ENCODE data around the gene PDE8B. TPM values are rescaled to one million over a fixed set of nuclear protein-coding genes. Genes with fewer than 3 reads are reported as not detected.
A peak's percentile ranks its signal among the peaks of the same experiment; 100 is the strongest.

The PDE8B gene
- total RNA-seq, 1 donor from 2014 or later: 5.3 TPM

- DNase-seq: no peak
Measured at GRCh38 chr5:77230727-77231470, 20.4 kb downstream of the PDE8B start.

DNA sequence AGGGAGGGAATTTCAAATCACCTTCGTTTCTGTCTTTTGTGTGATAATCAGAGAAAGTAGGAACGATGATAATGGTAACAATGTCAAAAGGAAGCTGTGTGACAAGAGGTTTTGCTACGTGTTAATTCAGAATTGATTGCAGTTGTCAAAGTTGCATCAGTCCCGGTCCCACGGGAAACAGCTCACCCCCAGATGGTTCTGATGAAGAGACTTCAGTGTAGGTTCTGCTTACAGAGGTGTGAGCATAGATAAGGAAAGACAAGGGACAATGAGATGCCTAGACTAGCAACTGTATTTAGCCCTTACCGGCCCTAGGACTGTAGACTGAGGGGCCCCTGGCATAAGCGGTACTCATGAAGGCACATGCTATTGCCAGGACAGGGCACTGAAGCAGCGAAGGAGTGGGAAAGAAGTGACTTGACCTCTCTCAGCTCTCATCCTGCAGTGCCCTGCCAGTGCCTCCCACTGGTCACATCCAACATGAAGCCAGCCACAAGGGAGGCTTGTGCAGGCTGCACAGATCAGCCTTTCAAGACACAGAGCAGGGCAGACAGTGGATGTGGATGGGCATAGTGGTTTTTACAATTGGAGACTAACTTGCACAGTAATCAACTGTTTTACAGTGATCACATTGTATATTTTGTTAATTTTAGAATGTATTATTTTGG lies 21.1 kb downstream of the PDE8B start:
- no peak for DNase-seq

DNA sequence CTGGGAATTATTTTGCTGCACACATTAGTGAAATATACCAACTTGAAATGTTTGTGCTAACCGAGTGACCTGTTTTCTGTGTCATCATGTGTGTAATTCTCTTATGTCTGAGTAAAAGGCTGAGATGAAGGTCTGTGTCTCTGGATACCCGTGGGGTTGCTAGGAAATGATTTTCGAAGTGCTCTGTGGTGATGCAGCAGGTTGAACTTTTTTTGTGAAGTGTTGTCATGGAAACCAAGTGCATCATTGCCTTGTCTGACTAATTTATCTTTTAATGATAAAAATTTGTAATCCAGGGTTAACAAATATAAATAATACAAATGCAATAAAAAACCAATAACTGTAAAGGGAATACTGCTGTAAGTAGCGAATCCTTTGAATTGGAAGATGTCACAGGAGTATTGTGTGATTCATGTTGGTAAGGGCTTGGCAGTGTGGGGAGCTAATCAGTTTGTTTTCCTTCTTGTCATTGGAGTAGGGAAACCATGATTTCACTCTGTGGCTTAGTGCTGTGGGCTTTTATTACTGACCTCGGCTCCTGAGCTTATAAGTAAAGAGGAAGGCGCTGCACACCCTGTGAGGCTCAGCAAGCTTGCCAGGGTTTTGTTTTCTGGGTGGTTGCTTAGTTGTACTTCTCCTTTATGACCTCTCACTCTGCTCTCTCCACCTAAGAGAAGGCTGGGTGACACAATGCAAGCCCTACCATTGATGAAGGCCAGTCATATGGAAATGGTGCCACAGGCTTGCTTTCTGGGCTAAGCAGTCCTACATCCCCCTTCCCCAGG lies 22.3 kb downstream of the PDE8B start:
- DNase-seq: no peak

DNA sequence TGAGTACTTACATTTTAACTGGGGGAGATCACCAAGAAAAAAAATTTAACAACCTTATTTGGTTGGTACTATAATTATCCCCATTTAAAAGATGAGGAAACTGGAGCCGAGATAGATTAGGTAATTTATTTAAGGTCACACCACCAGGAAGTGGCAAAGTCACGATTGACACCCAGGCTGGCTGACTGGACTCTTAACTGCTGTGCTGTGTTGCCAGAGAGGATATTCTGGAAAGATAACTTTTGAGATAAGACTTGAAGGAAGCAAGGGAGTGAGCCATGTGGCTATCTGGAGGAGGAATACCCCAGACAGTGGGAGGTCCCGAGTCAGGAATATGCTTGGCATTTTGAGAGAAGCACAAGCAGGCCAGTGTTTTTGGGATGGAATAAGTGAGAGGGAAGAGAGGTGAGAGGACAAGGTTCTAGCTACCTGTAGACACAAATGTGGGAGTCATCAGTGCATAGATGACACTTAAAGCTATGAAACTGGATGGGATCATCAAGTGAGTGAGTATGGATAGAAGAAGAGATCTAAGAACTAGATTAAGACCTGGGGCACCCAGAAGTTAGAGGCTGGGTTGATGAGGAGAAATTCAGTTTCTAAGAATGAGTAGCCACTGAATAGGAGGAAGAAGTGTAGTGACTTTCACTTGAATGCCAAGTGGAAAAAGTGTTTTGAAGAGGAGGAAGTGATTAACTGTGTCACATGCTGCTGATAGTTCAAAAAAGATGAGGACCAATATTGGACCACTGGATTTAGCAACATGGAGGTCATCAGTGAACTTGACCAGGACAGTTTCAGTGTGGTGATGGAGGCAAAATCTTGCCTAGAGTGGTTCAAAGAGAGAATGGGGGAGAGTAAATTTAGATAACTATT lies 25.6 kb downstream of the PDE8B start:
- DNase-seq: no peak

DNA sequence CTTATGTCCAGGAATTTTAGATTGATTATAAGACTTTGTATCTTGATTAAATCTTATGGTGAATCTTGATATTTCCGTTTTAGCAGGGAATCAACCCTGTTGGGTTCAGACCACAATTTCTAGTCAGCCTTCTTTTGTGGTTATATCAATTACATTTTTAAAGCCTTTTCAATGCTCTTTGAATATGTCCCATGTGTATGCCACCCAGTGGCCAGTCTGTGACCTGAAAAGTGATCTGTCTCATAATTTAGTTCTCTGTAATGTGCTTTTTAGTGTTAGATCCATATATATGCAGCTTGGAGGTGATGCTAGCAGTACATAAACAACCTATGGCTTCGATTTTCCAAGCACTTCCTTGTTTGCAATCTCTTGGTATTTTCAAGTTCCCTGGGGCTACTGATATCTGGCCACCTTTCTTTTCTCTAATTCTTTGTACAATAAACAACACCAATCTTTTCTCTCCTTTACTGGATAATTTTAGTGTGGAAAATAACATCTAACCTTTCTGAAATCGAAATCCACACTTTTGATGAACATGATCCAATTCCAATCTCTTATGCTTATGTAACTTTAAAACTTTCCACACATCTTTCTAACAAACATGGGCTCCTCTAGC lies 28.8 kb downstream of the PDE8B start:
- DNase-seq: no peak

DNA sequence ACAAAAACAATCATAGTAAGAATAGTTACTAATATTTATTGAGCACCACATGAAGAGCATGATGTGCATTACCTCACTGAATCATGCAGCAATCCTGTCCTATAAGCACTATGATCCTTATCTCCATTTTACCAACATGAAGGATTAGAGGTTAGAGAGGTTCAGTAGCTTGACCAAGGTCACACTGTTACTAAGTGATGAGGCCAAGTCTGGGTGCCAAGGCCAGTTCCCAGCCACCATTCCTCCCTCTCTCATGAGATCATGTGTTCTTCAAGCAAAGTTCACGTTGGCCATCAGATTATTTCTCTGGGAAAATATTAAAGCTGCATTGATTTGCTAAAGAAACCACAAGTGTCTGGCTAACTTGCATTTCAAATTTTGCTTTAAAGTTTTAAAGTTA lies 31.0 kb downstream of the PDE8B start:
- DNase-seq: no peak

GRCh38 chr5:77249475-77249874 lies 39.0 kb downstream of the PDE8B start:
- DNase-seq: no peak

- no peak for DNase-seq
Measured at GRCh38 chr5:77250021-77250420, 39.5 kb downstream of the PDE8B start.

GRCh38 chr5:77251921-77252320 lies 41.4 kb downstream of the PDE8B start:
- no peak for DNase-seq

DNA sequence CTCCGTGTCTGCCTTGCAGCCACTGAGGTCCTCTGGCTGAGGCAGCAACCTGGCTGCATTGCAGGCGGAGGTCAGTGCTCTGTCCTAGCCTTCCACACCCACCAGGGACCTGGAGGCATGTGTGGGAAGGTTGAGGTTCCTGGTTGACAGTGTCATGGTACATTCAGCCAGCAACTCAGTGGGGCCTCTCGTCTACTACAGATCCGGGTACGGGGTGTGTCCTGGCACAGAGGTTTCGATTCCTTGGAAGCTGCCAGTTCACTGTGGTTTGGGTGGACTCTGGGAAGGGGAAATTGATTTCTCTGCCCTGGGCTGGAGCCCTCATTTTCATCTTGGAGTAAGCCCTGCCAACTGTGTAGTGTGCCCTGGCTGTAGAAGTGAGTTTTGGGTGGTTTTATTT lies 45.1 kb downstream of the PDE8B start:
- DNase-seq: no peak

GRCh38 chr5:77256406-77256805 lies 45.9 kb downstream of the PDE8B start:
- no peak for DNase-seq

- no peak for DNase-seq
Measured at GRCh38 chr5:77258652-77259051, 48.2 kb downstream of the PDE8B start.

DNA sequence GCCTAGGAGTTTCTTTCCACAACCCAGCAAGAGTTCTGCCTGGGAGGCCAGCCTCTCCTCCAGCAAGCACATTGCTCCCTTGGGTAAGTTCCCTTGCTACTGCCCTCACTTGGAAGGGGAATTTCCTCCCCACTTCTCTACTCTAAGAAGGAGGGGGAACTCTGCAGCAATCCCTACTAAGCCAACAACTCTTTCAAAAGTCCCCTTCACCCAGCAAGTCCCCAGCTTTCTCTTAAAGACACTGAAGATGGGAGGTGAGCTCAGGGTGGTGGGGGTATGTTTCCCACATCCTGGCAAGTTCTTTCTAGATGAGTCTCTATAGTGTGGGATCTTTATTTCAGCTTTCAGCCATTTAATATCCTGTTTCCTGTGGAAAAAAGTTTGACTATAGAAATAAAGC lies 49.0 kb downstream of the PDE8B start:
- no peak for DNase-seq

DNA sequence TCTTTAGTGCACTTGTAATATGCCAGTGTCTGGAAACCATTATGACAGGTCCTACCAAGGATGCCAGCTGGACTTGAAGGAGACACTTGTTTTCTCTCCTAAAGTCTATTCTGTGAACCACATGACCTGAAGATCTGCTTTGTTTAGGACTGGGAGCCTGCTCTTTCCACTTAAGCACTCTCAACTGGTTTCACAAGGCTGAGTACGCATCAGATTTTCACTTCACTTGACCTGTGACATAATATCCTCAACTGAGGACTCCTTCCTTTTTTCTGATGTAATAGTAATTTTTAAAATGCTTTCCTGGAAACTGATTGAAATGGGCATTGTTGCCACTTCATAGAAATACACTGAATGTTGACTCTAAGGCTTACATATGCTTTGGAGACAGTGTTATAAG lies 52.2 kb downstream of the PDE8B start:
- no peak for DNase-seq

DNA sequence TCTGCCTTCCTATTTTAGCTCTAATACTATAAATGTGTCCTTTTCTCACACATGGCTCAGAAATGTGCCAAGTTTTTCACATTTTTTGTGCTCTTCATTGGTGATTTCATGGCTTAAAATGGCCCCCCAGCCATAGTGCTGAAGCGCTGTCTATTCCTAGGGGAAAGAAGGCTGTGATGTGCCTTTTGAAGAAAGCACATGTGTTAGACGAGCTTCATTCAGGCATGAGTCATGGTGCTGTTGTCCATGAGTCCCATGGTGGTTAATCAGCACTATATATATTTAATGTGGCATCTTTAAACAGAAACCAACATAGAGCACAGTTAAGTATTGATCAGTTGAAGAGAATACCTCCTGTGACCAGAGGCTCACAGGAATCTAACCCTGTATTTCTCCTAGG lies 55.8 kb downstream of the PDE8B start:
- DNase-seq: peak; percentile 82

DNA sequence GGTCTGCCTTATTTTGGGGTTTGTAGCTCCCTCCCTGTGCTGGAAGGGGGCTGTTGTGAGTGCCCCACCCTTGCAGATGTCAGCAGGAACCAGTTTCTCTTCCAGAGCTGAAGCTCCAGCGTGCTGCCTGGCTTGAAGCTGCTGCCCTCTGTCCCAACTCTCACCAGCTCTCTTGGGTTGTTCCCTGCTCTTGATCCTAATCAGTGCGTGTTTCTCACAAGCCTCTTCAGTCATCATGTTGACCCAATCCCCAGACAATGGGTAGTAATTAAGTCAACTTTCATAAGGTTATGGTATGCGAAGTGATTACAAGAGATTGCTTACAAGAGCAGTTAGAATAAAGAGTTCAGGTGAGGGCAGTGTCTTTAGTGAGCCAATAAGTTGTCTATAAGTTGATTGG lies 57.0 kb downstream of the PDE8B start:
- no peak for DNase-seq

DNA sequence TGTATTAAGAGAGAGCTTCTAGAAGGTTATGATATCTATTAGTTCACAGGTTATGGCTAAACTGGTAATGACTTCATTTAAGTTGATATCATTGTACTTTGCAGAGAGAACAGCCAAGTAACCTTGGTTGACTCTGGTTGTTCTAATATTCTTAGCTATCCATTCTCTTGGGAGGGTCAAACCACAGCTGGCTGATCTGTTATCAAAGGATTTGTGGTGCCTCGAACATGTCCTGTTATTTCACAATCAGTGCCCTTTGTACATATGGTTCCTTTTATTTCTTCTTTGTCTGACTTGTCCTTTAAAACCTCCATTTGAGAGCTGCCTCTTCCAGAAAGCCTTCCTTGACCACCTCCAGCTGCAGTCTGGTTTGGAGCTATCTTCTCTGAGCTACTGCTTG lies 61.7 kb downstream of the PDE8B start:
- no peak for DNase-seq

GRCh38 chr5:77277759-77278158 lies 67.3 kb downstream of the PDE8B start:
- no peak for DNase-seq

DNA sequence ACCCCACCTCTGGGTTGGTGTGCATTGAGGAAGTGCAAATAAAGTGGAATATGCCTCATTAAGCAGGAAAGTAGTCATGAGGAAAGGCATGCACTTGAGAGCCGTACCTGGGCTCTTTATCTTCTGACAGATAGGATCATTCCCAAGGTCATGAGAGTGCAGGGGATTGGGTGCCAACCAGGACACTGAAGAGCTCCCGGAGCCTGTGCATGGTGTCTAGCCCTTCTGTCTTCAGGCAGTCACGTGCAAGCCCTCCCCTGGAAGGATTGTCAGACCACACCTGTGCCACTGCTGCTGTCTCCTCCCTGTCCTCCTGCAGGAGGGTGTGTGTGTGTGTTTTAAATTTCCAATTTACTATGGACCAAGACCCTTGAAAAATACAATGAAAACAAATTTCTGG lies 69.6 kb downstream of the PDE8B start:
- no peak for DNase-seq

GRCh38 chr5:77281969-77282336 lies 71.5 kb downstream of the PDE8B start:
- no peak for DNase-seq

- DNase-seq: no peak
Measured at GRCh38 chr5:77282337-77283027, 72.0 kb downstream of the PDE8B start.
